Chondrocyte (in vitro differentiated cells): ENCODE results near the gene NLRP1. TPM values are rescaled to one million over a fixed set of nuclear protein-coding genes. Genes with fewer than 3 reads are reported as not detected.

Experiments
- DNase-seq: peaks from one replicate; pipeline ENCODE4 v3.0.0; 2021; ENCODE audit warnings: mixed read lengths, low spot score
- H3K27ac Mint-ChIP-seq: one replicate; pipeline ENCODE4 v1.8.0; 2021; ENCODE audit warnings: mild to moderate bottlenecking, moderate library complexity, mixed read lengths; ENCODE audit not compliant: unreplicated experiment
- H3K27me3 Mint-ChIP-seq: 2 replicates; pipeline ENCODE4 v1.8.0; 2021; ENCODE audit warnings: low read depth, mixed read lengths
- H3K36me3 Mint-ChIP-seq: 2 replicates; pipeline ENCODE4 v1.8.0; 2021; ENCODE audit warnings: low read depth, mixed read lengths
- H3K4me1 Mint-ChIP-seq: 2 replicates; pipeline ENCODE4 v1.8.0; 2021; ENCODE audit warnings: low read depth, mild to moderate bottlenecking, mixed read lengths
- H3K4me3 Mint-ChIP-seq: one replicate; pipeline ENCODE4 v1.8.0; 2021; ENCODE audit warnings: mild to moderate bottlenecking, moderate library complexity, mixed read lengths; ENCODE audit not compliant: unreplicated experiment
- H3K9me3 Mint-ChIP-seq: 2 replicates; pipeline ENCODE4 v1.8.0; 2021; ENCODE audit warnings: low read depth, mixed read lengths
- total RNA-seq: library from RNA; stranded (reverse); gene quantifications from 3 replicates; pipeline ENCODE4 v1.2.1, GENCODE V29; 2021
- TF ChIP-seq, protein P1 (sequence below): fragments of 200-600 bp; sonication (generic); IDR thresholded peaks from 2 replicates; pipeline ENCODE4 v1.5.0; 2021; ENCODE audit warnings: antibody characterized with exemption, mild to moderate bottlenecking, moderate library complexity

NLRP1 gene
- total RNA-seq, 1 donor from 2014 or later = 24.8 TPM

- Mint-ChIP-seq H3K4me1 (no peaks in the 10 kb centered on the region), H3K36me3 (no peaks in the 10 kb centered on the region), H3K27ac (no peak overlapping the region), H3K4me3 (no peak overlapping the region), H3K27me3 (no peaks in the 10 kb centered on the region), H3K9me3 (no peaks in the 10 kb centered on the region)
- DNase-seq = no peak
- TF ChIP-seq, protein P1, sequence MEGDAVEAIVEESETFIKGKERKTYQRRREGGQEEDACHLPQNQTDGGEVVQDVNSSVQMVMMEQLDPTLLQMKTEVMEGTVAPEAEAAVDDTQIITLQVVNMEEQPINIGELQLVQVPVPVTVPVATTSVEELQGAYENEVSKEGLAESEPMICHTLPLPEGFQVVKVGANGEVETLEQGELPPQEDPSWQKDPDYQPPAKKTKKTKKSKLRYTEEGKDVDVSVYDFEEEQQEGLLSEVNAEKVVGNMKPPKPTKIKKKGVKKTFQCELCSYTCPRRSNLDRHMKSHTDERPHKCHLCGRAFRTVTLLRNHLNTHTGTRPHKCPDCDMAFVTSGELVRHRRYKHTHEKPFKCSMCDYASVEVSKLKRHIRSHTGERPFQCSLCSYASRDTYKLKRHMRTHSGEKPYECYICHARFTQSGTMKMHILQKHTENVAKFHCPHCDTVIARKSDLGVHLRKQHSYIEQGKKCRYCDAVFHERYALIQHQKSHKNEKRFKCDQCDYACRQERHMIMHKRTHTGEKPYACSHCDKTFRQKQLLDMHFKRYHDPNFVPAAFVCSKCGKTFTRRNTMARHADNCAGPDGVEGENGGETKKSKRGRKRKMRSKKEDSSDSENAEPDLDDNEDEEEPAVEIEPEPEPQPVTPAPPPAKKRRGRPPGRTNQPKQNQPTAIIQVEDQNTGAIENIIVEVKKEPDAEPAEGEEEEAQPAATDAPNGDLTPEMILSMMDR = no peak
Measured at GRCh38 chr17:5540321-5540720, 44.0 kb downstream of the NLRP1 start.

GRCh38 chr17:5539286-5539685, 45.0 kb downstream of the NLRP1 start:
- Mint-ChIP-seq H3K9me3 (no peaks in the 10 kb centered on the region), H3K27ac (no peak overlapping the region), H3K36me3 (no peaks in the 10 kb centered on the region), H3K27me3 (no peaks in the 10 kb centered on the region), H3K4me3 (no peak overlapping the region), H3K4me1 (no peaks in the 10 kb centered on the region)
- peak; percentile 78 for DNase-seq
- TF ChIP-seq, protein P1 = no peak

- no peaks in the 10 kb centered on the region for H3K4me1 Mint-ChIP-seq
- H3K4me3 Mint-ChIP-seq = no peak overlapping the region
- TF ChIP-seq, protein P1 = no peak
- H3K27ac Mint-ChIP-seq = no peak overlapping the region
- H3K36me3 Mint-ChIP-seq = no peaks in the 10 kb centered on the region
- H3K9me3 Mint-ChIP-seq = no peaks in the 10 kb centered on the region
- H3K27me3 Mint-ChIP-seq = no peaks in the 10 kb centered on the region
- DNase-seq = no peak
Measured at GRCh38 chr17:5536866-5537650, 47.3 kb downstream of the NLRP1 start.

DNA sequence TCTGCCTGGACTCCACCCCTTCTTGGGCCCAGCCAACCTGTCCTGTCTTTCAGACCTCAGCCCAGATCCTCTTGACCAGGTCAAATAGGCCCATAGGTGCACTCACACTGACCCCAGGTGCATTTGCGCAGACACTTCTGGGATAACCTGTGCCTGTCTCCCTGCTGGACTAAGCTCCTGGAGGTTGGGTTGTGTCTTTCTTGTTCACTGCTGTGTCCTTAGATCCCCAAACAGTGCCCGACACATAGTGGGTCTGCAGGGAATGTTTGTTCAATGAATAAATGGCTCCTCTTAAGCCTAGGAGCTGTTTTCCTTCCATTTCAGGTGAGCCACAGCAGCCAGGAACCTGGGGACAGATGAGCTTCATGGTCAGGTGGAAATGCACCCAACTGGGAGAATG, 48.9 kb downstream of the NLRP1 start:
- H3K27ac Mint-ChIP-seq = no peak overlapping the region
- DNase-seq = no peak
- TF ChIP-seq, protein P1 = no peak
- H3K4me3 Mint-ChIP-seq = no peak overlapping the region
- H3K36me3 Mint-ChIP-seq = no peaks in the 10 kb centered on the region
- no peaks in the 10 kb centered on the region for H3K9me3 Mint-ChIP-seq
- H3K4me1 Mint-ChIP-seq = no peaks in the 10 kb centered on the region
- H3K27me3 Mint-ChIP-seq = no peaks in the 10 kb centered on the region

- no peak overlapping the region for H3K27ac Mint-ChIP-seq
- no peak overlapping the region for H3K4me3 Mint-ChIP-seq
- peaks cover 3% of the 10 kb centered on the region for H3K36me3 Mint-ChIP-seq
- TF ChIP-seq, protein P1 = no peak
- no peaks in the 10 kb centered on the region for H3K9me3 Mint-ChIP-seq
- no peaks in the 10 kb centered on the region for H3K27me3 Mint-ChIP-seq
- no peak for DNase-seq
- no peaks in the 10 kb centered on the region for H3K4me1 Mint-ChIP-seq
Measured at GRCh38 chr17:5533486-5534315, 50.6 kb downstream of the NLRP1 start.
